OCI-LY7 (cell line): ENCODE data around the gene MANBA. TPM values are rescaled to one million over a fixed set of nuclear protein-coding genes. Genes with fewer than 3 reads are reported as not detected.

ENCODE experiments used
- BruUV-seq: library from RNA; stranded (reverse); fragments of 400-500 nt; replicated peaks from 2 replicates; lab custom pipeline; 2021; lab: Mats Ljungman, UMichigan
- CTCF ChIA-PET: fragments of 300-600 bp; sonication (Branson Sonifier 250); formaldehyde crosslinking; loops from one replicate; lab custom pipeline; 2022; ENCODE audit warnings: antibody characterized with exemption; ENCODE audit not compliant: unreplicated experiment; lab: Charles Lee
- POLR2A ChIA-PET: fragments of 300-600 bp; sonication (Branson Sonifier 250); formaldehyde crosslinking; loops from one replicate; lab custom pipeline; 2022; ENCODE audit warnings: antibody characterized with exemption; lab: Charles Lee
- DNase-seq: peaks from one replicate; pipeline ENCODE4 v3.0.0-alpha.2; 2015; ENCODE audit warnings: low spot score
- H2AFZ ChIP-seq: fragments of 200-600 bp; sonication (generic), shearing (Covaris generic); 2 replicates; pipeline ENCODE4 v1.6.1; 2014; ENCODE audit warnings: mild to moderate bottlenecking, antibody characterized with exemption, low read length, moderate library complexity
- H3K27ac ChIP-seq: fragments of 200-600 bp; sonication (generic); 2 replicates; pipeline ENCODE4 v1.5.1; 2014; ENCODE audit warnings: mixed run types, low read depth, mild to moderate bottlenecking, moderate library complexity, low read length, inconsistent platforms; ENCODE audit not compliant: poor library complexity, severe bottlenecking
- H3K36me3 ChIP-seq: fragments of 200-600 bp; sonication (generic); 2 replicates; pipeline ENCODE4 v1.6.1; 2014; ENCODE audit warnings: mild to moderate bottlenecking, antibody characterized with exemption, low read length, moderate library complexity, mixed read lengths; ENCODE audit not compliant: insufficient read depth
- H3K4me1 ChIP-seq: fragments of 200-600 bp; sonication (generic); 2 replicates; pipeline ENCODE4 v1.5.1; 2014; ENCODE audit warnings: mild to moderate bottlenecking, low read length; ENCODE audit not compliant: insufficient read depth, poor library complexity, severe bottlenecking
- H3K4me2 ChIP-seq: fragments of 200-600 bp; sonication (generic); 2 replicates; pipeline ENCODE4 v1.6.1; 2014; ENCODE audit warnings: mild to moderate bottlenecking, low read length
- H3K4me3 ChIP-seq: fragments of 200-600 bp; sonication (generic); 2 replicates; pipeline ENCODE4 v1.5.1; 2014; ENCODE audit warnings: mild to moderate bottlenecking, low read depth, low read length; ENCODE audit not compliant: poor library complexity, severe bottlenecking
- H3K79me2 ChIP-seq: fragments of 200-600 bp; sonication (generic); 2 replicates; pipeline ENCODE4 v1.6.1; 2016; ENCODE audit warnings: low read depth, mild to moderate bottlenecking, low read length, moderate library complexity, mixed read lengths; ENCODE audit not compliant: insufficient read depth
- H3K9me2 ChIP-seq: fragments of 200-600 bp; sonication (generic); 2 replicates; pipeline ENCODE4 v1.6.1; 2016; ENCODE audit warnings: mild to moderate bottlenecking, low read length, mixed read lengths; ENCODE audit not compliant: insufficient read depth
- H3K9me3 ChIP-seq: fragments of 200-600 bp; sonication (generic); 2 replicates; pipeline ENCODE4 v1.6.1; 2014; ENCODE audit warnings: mild to moderate bottlenecking, mixed run types, low read length, mixed read lengths
- H4K20me1 ChIP-seq: fragments of 200-600 bp; sonication (generic); 2 replicates; pipeline ENCODE4 v1.6.1; 2014; ENCODE audit warnings: mild to moderate bottlenecking, antibody characterized with exemption, low read length, moderate library complexity, mixed read lengths; ENCODE audit not compliant: insufficient read depth
- EZH2phosphoT487 ChIP-seq: fragments of 200-600 bp; sonication (generic); IDR thresholded peaks from 2 replicates; pipeline ENCODE4 v1.6.1; 2018; ENCODE audit warnings: low read depth, borderline replicate concordance, mild to moderate bottlenecking, mixed run types, antibody characterized with exemption, low read length, moderate library complexity, mixed read lengths
- intact Hi-C: fragments of 100-400 bp; cut with micrococcal nuclease; formaldehyde crosslinking; loops from one replicate; pipeline ENCODE4 v1.10.0; 2022; ENCODE audit not compliant: unreplicated experiment
- small RNA-seq: library from RNA; depleted of rRNA; stranded (forward); fragments of <200 nt; gene quantifications from one replicate; pipeline ENCODE3, GENCODE V24; 2014
- total RNA-seq, 2 experiments: library from RNA; depleted of rRNA in 1 of 2; stranded (reverse); fragments of >200 nt in 1 of 2; shearing (Covaris generic) in 1 of 2; gene quantifications; 2 replicates each; pipeline ENCODE4 v1.2.3, GENCODE V29; 2014 to 2022
- TF ChIP-seq, protein P1 (sequence below): fragments of 200-600 bp; sonication (generic); conservative IDR thresholded peaks from 2 replicates; pipeline ENCODE4 v1.5.1; 2014; ENCODE audit warnings: mild to moderate bottlenecking, antibody characterized with exemption, low read length, moderate library complexity, mixed read lengths

MANBA gene
- total RNA-seq, 2 experiments from 2014 or later = 22.8 to 30.0 TPM

GRCh38 chr4:102585329-102585728 is 175.4 kb downstream of the MANBA start:
- H3K36me3 ChIP-seq = peaks cover 76% of the 10 kb centered on the region
- no peak overlapping the region for H2AFZ ChIP-seq
- intact Hi-C loops = no loop called here
- no peaks in the 10 kb centered on the region for H3K4me1 ChIP-seq
- H3K9me3 ChIP-seq = no peaks in the 10 kb centered on the region
- no peak overlapping the region for H3K4me3 ChIP-seq
- ChIA-PET POLR2A (interaction anchor here (0.6 to 1.7 kb wide), 5 partner anchors 8 to 1072 kb away, joined by 3 to 4 read pairs (median 3); no protein-coding TSS in a partner anchor), CTCF (no interaction called here)
- H3K9me2 ChIP-seq = no peaks in the 10 kb centered on the region
- no peak for DNase-seq
- H3K4me2 ChIP-seq = no peak overlapping the region
- no peak overlapping the region for H3K27ac ChIP-seq
- no TSS peak for BruUV-seq
- H4K20me1 ChIP-seq = no peaks in the 10 kb centered on the region
- no peaks in the 10 kb centered on the region for H3K79me2 ChIP-seq
- no peak for TF ChIP-seq EZH2phosphoT487
- TF ChIP-seq, protein P1, sequence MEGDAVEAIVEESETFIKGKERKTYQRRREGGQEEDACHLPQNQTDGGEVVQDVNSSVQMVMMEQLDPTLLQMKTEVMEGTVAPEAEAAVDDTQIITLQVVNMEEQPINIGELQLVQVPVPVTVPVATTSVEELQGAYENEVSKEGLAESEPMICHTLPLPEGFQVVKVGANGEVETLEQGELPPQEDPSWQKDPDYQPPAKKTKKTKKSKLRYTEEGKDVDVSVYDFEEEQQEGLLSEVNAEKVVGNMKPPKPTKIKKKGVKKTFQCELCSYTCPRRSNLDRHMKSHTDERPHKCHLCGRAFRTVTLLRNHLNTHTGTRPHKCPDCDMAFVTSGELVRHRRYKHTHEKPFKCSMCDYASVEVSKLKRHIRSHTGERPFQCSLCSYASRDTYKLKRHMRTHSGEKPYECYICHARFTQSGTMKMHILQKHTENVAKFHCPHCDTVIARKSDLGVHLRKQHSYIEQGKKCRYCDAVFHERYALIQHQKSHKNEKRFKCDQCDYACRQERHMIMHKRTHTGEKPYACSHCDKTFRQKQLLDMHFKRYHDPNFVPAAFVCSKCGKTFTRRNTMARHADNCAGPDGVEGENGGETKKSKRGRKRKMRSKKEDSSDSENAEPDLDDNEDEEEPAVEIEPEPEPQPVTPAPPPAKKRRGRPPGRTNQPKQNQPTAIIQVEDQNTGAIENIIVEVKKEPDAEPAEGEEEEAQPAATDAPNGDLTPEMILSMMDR = no peak

DNA sequence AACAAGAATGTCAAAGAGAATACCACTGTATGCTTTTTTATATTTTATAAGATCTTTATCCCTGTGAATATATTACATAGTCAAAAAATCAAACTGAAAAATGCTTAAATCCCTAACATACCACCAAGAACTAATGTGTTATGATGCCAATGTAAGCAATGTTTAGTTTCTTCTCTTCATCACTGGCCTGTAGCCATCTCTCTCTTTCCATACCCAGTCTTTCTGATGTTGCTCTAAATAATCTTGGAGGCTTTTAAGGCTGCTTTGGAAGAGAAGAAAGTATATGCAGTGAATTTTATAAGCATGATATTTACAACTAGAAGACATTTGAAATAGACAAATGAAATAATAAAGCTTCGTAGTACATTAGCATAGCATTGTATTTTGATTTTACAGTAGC is 176.7 kb downstream of the MANBA start:
- peaks cover 85% of the 10 kb centered on the region for H3K36me3 ChIP-seq
- no peaks in the 10 kb centered on the region for H3K9me2 ChIP-seq
- H2AFZ ChIP-seq = no peak overlapping the region
- H3K79me2 ChIP-seq = no peaks in the 10 kb centered on the region
- intact Hi-C loops = no loop called here
- no TSS peak for BruUV-seq
- H3K4me3 ChIP-seq = no peak overlapping the region
- H3K4me2 ChIP-seq = no peak overlapping the region
- ChIA-PET CTCF (no interaction called here), POLR2A (interaction anchor here (1.0 kb wide), 1 partner anchor 493 kb away, joined by 6 read pairs; the partner anchor contains the start of gene SLC9B2)
- no peaks in the 10 kb centered on the region for H3K9me3 ChIP-seq
- H3K27ac ChIP-seq = no peak overlapping the region
- TF ChIP-seq, protein P1 = no peak
- TF ChIP-seq EZH2phosphoT487 = no peak
- H3K4me1 ChIP-seq = no peaks in the 10 kb centered on the region
- DNase-seq = no peak
- H4K20me1 ChIP-seq = no peaks in the 10 kb centered on the region

Small RNAs within 50 kb of the gene (small RNA-seq; reads per million reads assigned to genes)
- not detected for gene AC018797.1

Other genes starting within 250 kb of the MANBA start
- 363 and 374 TPM in 2 replicates for gene UBE2D3, start 66.6 kb upstream of the MANBA start, total RNA-seq (2014; rRNA removed; shearing (Covaris generic))
- gene UBE2D3, start 66.6 kb upstream of the MANBA start, total RNA-seq (2022) = 347 and 355 TPM in 2 replicates
- gene CISD2, start 108.0 kb upstream of the MANBA start, total RNA-seq (2014; rRNA removed; shearing (Covaris generic)) = 37.6 and 41.1 TPM in 2 replicates
- gene CISD2, start 108.0 kb upstream of the MANBA start, total RNA-seq (2022) = 32.8 and 34.6 TPM in 2 replicates